ENCODE results near the gene P2RX1. TPM values are rescaled to one million over a fixed set of nuclear protein-coding genes. Genes with fewer than 3 reads are reported as not detected.

P2RX1 gene
- total RNA-seq, 1 experiment from 2014 or later = not detected

DNA sequence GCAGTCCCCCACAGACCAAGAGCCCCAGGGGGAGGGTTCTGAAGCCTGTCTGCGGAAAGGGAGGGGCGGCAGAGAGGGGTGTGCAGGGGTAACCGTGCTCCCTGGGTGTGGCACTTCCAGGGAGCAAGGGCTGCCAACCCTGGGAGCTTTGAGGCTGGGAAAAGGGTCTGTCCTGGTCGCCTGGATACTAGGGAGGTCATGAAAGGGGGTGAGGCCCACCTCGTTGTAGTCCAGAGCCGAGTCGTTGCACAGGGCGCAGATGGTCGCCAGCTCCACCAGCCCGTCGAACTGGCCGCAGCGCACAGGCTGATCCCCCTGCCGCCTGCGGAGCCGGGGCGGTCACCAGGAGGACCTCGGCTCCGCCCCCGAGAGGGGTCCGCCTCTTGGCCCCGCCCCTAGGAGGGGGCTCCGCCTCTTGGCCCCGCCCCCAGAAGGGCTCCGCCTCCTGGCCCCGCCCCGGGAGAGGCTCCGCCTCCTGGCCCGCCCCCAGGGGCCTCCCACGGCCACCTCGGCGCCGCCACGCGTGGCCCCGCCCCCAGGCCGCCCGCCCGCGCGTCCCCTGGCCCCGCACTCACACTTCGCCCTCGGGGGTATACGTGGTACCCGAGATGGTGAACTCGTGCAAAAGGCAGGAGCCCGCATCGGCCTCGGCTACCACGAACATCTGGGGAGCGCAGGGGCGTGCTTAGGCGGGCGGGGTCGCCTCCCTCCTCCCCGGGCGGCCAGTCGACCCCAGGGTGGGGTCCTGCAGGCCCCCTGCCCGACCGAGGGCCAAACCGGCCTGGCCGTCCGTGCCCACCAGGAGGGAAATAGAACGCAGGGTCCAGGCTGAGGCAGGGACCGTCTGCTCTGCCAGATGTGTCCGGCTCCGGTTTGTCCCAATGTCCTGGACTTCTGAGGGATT lies 28.5 kb upstream of the P2RX1 start:
- H2BK12ac ChIP-seq (ENCODE audit: insufficient read length, low read depth, low read length) = no peak overlapping the region
- H3K23me2 ChIP-seq (ENCODE audit: insufficient read length, low read depth, low read length, poor library complexity, severe bottlenecking) = no peaks in the 10 kb centered on the region
- no peaks in the 10 kb centered on the region for H3K79me1 ChIP-seq (ENCODE audit: insufficient read depth, low read depth, low read length, poor library complexity, severe bottlenecking)
- no peak overlapping the region for H3K4ac ChIP-seq (ENCODE audit: low read depth, low read length)
- H3K79me2 ChIP-seq (ENCODE audit: insufficient read depth, low read length) = no peaks in the 10 kb centered on the region
- no peak overlapping the region for H2BK5ac ChIP-seq (ENCODE audit: insufficient read length, low read length)
- no peak overlapping the region for H3K56ac ChIP-seq (ENCODE audit: insufficient read length, low read depth, low read length)
- WGBS (ENCODE audit: extremely low coverage, insufficient read length, low lambda C conversion rate) = no CpG with 5 or more reads among the region's 68 CpGs
- no peak overlapping the region for H2BK120ac ChIP-seq (ENCODE audit: low read depth, low read length, poor library complexity, severe bottlenecking)
- H4K5ac ChIP-seq (ENCODE audit: insufficient read length, low read depth, low read length) = no peak overlapping the region
- H3K4me1 ChIP-seq (ENCODE audit: insufficient read depth, low read length) = no peaks in the 10 kb centered on the region
- no peak overlapping the region for H3T11ph ChIP-seq (ENCODE audit: low read length)
- peak overlapping the region; percentile 19 for H3K4me2 ChIP-seq (ENCODE audit: insufficient read depth, insufficient read length, low read length)
- Mint-ChIP-seq H3K27me3 (ENCODE audit: low read depth) (peaks cover 11% of the 10 kb centered on the region), H3K27ac (no peak overlapping the region), H3K4me1 (peaks cover 9 to 14% of the 10 kb centered on the region in 2 experiments), H3K36me3 (ENCODE audit: insufficient read depth in 1 of 3, low read depth in 3 of 3) (peaks cover 0 to 5% (median 4%) of the 10 kb centered on the region in 3 experiments; a peak in 5 of 7 replicates), H3K4me3 (peak overlapping the region; percentile 56 to 75), H3K9me3 (no peaks in the 10 kb centered on the region; a peak in 1 of 5 replicates)
- no peak overlapping the region for H3K27ac ChIP-seq (ENCODE audit: insufficient read length, low read depth, low read length)
- no peak overlapping the region for H2AFZ ChIP-seq (ENCODE audit: low read length)
- no peak overlapping the region for H2BK15ac ChIP-seq (ENCODE audit: low read depth, low read length)
- no peak overlapping the region for H3K18ac ChIP-seq (ENCODE audit: insufficient read length, low read depth, low read length)
- H3K14ac ChIP-seq (ENCODE audit: insufficient read depth, low read length) = no peak overlapping the region
- no peak overlapping the region for H3K9ac ChIP-seq (ENCODE audit: extremely low read depth, insufficient read length, low read length)
- H3K9me3 ChIP-seq (ENCODE audit: control insufficient read depth, low read depth, low read length) = no peaks in the 10 kb centered on the region
- no peaks in the 10 kb centered on the region for H4K20me1 ChIP-seq (ENCODE audit: control insufficient read depth, insufficient read depth, insufficient read length)
- H4K8ac ChIP-seq (replicated peaks; ENCODE audit: insufficient read length, low read depth, low read length) = no peak overlapping the region
- peak; percentile 91 for DNase-seq
- H2BK20ac ChIP-seq (ENCODE audit: low read depth, low read length, poor library complexity, severe bottlenecking) = no peak overlapping the region
- TF ChIP-seq CTCF (conservative IDR thresholded peaks at IDR 0.05) = no peak
- no peak overlapping the region for H3K23ac ChIP-seq (ENCODE audit: insufficient read length, low read depth, low read length)
- no peaks in the 10 kb centered on the region for H3K27me3 ChIP-seq (ENCODE audit: insufficient read depth, low read length)
- H2AK5ac ChIP-seq (ENCODE audit: insufficient read length, low read length) = no peak overlapping the region
- H4K91ac ChIP-seq (ENCODE audit: insufficient read length, low read depth, low read length) = no peak overlapping the region
